Activated naive CD8-positive, alpha-beta T cell treated with anti-CD3 and anti-CD28 coated beads, Interleukin-2, amount 10 ng/mL, durations not matched to agents 7 days and 5 days (primary cell): Measurements from ENCODE around the gene TFPI. TPM values are rescaled to one million over a fixed set of nuclear protein-coding genes. Genes with fewer than 3 reads are reported as not detected.

ENCODE experiments used
- ATAC-seq: fragments of 150-1000 bp; cut with Tn5 transposase; one replicate; pipeline ENCODE4 v1.10.0; 2021; ENCODE audit warnings: low read depth, moderate library complexity
- POLR2A ChIA-PET: fragments of 350-600 bp; sonication (Branson Sonifier 250); formaldehyde crosslinking; loops from one replicate; lab custom pipeline; 2021; ENCODE audit warnings: antibody characterized with exemption; lab: Charles Lee
- DNase-seq: peaks from one replicate; pipeline ENCODE4 v3.0.0; 2021
- H3K27ac Mint-ChIP-seq: one replicate; pipeline ENCODE4 v1.8.0; 2022; ENCODE audit warnings: mild to moderate bottlenecking, mixed read lengths
- H3K27me3 Mint-ChIP-seq: one replicate; pipeline ENCODE4 v1.8.0; 2022; ENCODE audit warnings: mild to moderate bottlenecking, moderate library complexity, mixed read lengths
- H3K36me3 Mint-ChIP-seq: one replicate; pipeline ENCODE4 v1.8.0; 2021; ENCODE audit warnings: mild to moderate bottlenecking, mixed read lengths
- H3K4me1 Mint-ChIP-seq: one replicate; pipeline ENCODE4 v1.8.0; 2021; ENCODE audit warnings: mixed read lengths
- H3K4me3 Mint-ChIP-seq: one replicate; pipeline ENCODE4 v1.8.0; 2022; ENCODE audit warnings: mild to moderate bottlenecking, moderate library complexity, mixed read lengths
- H3K9me3 Mint-ChIP-seq: one replicate; pipeline ENCODE4 v1.8.0; 2021; ENCODE audit warnings: mixed read lengths
- total RNA-seq, 2 experiments: library from RNA; stranded (reverse); gene quantifications; one replicate each; pipeline ENCODE4 v1.2.3, GENCODE V29; 2021

TFPI gene
- total RNA-seq, 2 experiments from 2014 or later: 0.11 TPM; not detected in 1

- Mint-ChIP-seq H3K9me3 (no peaks in the 10 kb centered on the region), H3K27me3 (peaks cover 2% of the 10 kb centered on the region), H3K4me3 (no peak overlapping the region), H3K36me3 (no peaks in the 10 kb centered on the region), H3K4me1 (no peaks in the 10 kb centered on the region), H3K27ac (no peak overlapping the region)
- ATAC-seq: no peak
- DNase-seq: no peak
- POLR2A ChIA-PET: no interaction called here
Measured at GRCh38 chr2:187440101-187440675, 114.0 kb downstream of the TFPI start.

GRCh38 chr2:187438455-187438854 is 115.8 kb downstream of the TFPI start:
- Mint-ChIP-seq H3K4me3 (no peak overlapping the region), H3K27me3 (peaks cover 2% of the 10 kb centered on the region), H3K36me3 (no peaks in the 10 kb centered on the region), H3K4me1 (no peaks in the 10 kb centered on the region), H3K27ac (no peak overlapping the region), H3K9me3 (no peaks in the 10 kb centered on the region)
- POLR2A ChIA-PET: no interaction called here
- DNase-seq: no peak
- no peak for ATAC-seq

DNA sequence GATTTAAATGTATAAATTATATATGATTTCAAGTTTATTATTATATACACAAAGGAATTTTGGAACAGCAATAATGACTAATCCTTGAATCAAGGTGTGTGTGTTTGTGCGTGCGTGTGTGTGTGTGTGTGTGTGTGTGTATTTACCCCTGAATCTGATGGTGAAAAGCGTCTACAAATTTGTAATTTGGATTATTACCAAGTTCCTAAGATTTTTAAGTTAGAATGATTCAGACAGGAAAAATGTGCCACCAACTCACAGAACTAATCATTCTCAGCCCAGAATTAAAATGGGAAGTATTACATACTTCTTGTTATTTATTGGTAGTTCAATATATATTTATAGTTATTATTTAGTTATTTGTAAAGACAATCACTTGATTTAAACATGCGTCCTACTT is 118.5 kb downstream of the TFPI start:
- DNase-seq (no peak), ATAC-seq (no peak)
- no peaks in the 10 kb centered on the region for H3K4me1 Mint-ChIP-seq
- no peak overlapping the region for H3K4me3 Mint-ChIP-seq
- POLR2A ChIA-PET: no interaction called here
- no peaks in the 10 kb centered on the region for H3K36me3 Mint-ChIP-seq
- peaks cover 2% of the 10 kb centered on the region for H3K27me3 Mint-ChIP-seq
- no peak overlapping the region for H3K27ac Mint-ChIP-seq
- H3K9me3 Mint-ChIP-seq: no peaks in the 10 kb centered on the region

GRCh38 chr2:187435078-187435477 is 119.2 kb downstream of the TFPI start:
- peaks cover 2% of the 10 kb centered on the region for H3K27me3 Mint-ChIP-seq
- no peak overlapping the region for H3K27ac Mint-ChIP-seq
- POLR2A ChIA-PET: no interaction called here
- H3K9me3 Mint-ChIP-seq: no peaks in the 10 kb centered on the region
- ATAC-seq (no peak), DNase-seq (no peak)
- H3K4me1 Mint-ChIP-seq: no peaks in the 10 kb centered on the region
- H3K36me3 Mint-ChIP-seq: no peaks in the 10 kb centered on the region
- no peak overlapping the region for H3K4me3 Mint-ChIP-seq

- ATAC-seq: no peak
- Mint-ChIP-seq H3K4me1 (no peaks in the 10 kb centered on the region), H3K4me3 (no peak overlapping the region), H3K27me3 (peaks cover 1% of the 10 kb centered on the region), H3K36me3 (no peaks in the 10 kb centered on the region), H3K9me3 (no peaks in the 10 kb centered on the region), H3K27ac (no peak overlapping the region)
- POLR2A ChIA-PET: no interaction called here
- no peak for DNase-seq
Measured at GRCh38 chr2:187434342-187434785, 119.9 kb downstream of the TFPI start.

DNA sequence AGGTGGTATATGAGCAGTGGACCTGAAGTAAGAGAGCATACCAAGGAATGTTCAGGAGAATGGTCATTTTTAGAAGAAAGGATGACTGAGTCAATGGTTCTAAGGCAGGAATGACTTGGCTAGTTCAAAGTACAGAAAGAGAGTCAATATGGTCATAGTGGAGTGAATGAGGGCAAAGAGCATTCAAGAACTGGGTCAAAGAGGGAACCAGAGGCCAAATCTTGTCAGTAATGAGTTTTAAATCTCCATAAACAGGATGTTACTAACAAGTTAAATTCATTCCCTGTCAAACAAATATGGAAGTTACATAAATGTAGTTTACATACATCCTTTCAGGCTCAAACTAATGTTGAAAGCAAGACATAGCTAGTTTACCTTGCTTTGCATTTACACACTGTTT is 122.3 kb downstream of the TFPI start:
- Mint-ChIP-seq H3K4me1 (no peaks in the 10 kb centered on the region), H3K4me3 (no peak overlapping the region), H3K36me3 (no peaks in the 10 kb centered on the region), H3K27ac (no peak overlapping the region), H3K27me3 (no peaks in the 10 kb centered on the region), H3K9me3 (no peaks in the 10 kb centered on the region)
- POLR2A ChIA-PET: no interaction called here
- DNase-seq (no peak), ATAC-seq (no peak)

- H3K4me3 Mint-ChIP-seq: no peak overlapping the region
- no peaks in the 10 kb centered on the region for H3K9me3 Mint-ChIP-seq
- H3K27ac Mint-ChIP-seq: no peak overlapping the region
- H3K4me1 Mint-ChIP-seq: no peaks in the 10 kb centered on the region
- DNase-seq (no peak), ATAC-seq (no peak)
- POLR2A ChIA-PET: no interaction called here
- no peaks in the 10 kb centered on the region for H3K27me3 Mint-ChIP-seq
- no peaks in the 10 kb centered on the region for H3K36me3 Mint-ChIP-seq
Measured at GRCh38 chr2:187429989-187430388, 124.2 kb downstream of the TFPI start.

DNA sequence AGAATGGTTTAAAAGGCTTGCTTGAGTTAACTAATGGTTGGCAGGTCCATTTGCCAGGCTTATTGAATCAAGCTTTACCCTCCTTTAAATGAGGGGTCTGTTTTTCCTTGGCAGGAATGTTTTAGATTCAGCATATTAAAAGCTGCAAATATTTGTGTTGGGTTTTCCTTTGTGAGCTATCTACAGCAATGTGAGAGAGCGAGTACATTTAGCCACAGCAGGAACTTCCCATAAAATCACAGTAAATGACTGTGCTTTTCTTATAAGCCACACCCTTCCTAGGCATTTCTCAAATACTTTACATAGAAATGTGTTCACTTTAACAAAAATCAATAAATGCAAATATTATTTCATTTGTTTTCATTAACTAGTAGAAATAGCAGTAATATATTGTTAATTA is 130.1 kb downstream of the TFPI start:
- no peaks in the 10 kb centered on the region for H3K4me1 Mint-ChIP-seq
- POLR2A ChIA-PET: no interaction called here
- H3K36me3 Mint-ChIP-seq: no peaks in the 10 kb centered on the region

GRCh38 chr2:187422282-187422681 is 132.0 kb downstream of the TFPI start:
- ATAC-seq (no peak), DNase-seq (no peak)
- Mint-ChIP-seq H3K36me3 (no peaks in the 10 kb centered on the region), H3K4me1 (no peaks in the 10 kb centered on the region), H3K4me3 (no peak overlapping the region), H3K27ac (no peak overlapping the region), H3K27me3 (no peaks in the 10 kb centered on the region), H3K9me3 (no peaks in the 10 kb centered on the region)
- POLR2A ChIA-PET: no interaction called here

More for the DNA sequence above, 130.1 kb downstream of the TFPI start:
- H3K27ac Mint-ChIP-seq: no peak overlapping the region
- H3K4me3 Mint-ChIP-seq: no peak overlapping the region
- DNase-seq: no peak
- no peaks in the 10 kb centered on the region for H3K9me3 Mint-ChIP-seq
- H3K27me3 Mint-ChIP-seq: no peaks in the 10 kb centered on the region
- no peak for ATAC-seq

GRCh38 chr2:187421519-187421918 is 132.7 kb downstream of the TFPI start:
- Mint-ChIP-seq H3K27ac (no peak overlapping the region), H3K9me3 (no peaks in the 10 kb centered on the region), H3K27me3 (no peaks in the 10 kb centered on the region), H3K4me1 (no peaks in the 10 kb centered on the region), H3K4me3 (no peak overlapping the region), H3K36me3 (no peaks in the 10 kb centered on the region)
- ATAC-seq: no peak
- no peak for DNase-seq
- POLR2A ChIA-PET: no interaction called here

DNA sequence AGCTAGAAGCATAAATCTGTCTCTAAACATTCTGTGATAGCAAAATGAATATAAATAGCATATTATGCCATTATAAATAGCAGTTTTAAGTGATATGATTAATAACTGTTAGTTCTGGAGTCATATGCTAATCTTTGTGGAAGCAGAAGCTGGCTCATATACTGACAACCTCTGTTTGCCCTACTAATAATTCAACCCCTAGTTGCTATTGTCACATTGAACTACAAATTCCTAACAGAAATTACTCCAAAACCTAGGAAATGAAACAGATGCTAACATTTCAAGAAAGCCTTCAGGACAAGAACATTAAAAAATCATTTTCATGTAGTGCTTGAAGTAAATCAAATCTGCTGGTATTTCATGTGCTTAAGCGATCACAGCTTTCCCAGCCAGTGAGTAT is 134.4 kb downstream of the TFPI start:
- no peaks in the 10 kb centered on the region for H3K27me3 Mint-ChIP-seq
- no peak for DNase-seq
- no peak for ATAC-seq
- H3K4me1 Mint-ChIP-seq: no peaks in the 10 kb centered on the region
- no peaks in the 10 kb centered on the region for H3K9me3 Mint-ChIP-seq
- H3K36me3 Mint-ChIP-seq: no peaks in the 10 kb centered on the region
- POLR2A ChIA-PET: no interaction called here
- H3K4me3 Mint-ChIP-seq: no peak overlapping the region
- no peak overlapping the region for H3K27ac Mint-ChIP-seq

- H3K36me3 Mint-ChIP-seq: no peaks in the 10 kb centered on the region
- ATAC-seq (no peak), DNase-seq (no peak)
- no peaks in the 10 kb centered on the region for H3K27me3 Mint-ChIP-seq
- H3K9me3 Mint-ChIP-seq: peaks cover 1% of the 10 kb centered on the region
- H3K4me1 Mint-ChIP-seq: no peaks in the 10 kb centered on the region
- POLR2A ChIA-PET: no interaction called here
- H3K4me3 Mint-ChIP-seq: no peak overlapping the region
- no peak overlapping the region for H3K27ac Mint-ChIP-seq
Measured at GRCh38 chr2:187415449-187415848, 138.8 kb downstream of the TFPI start.
